Astrocyte (in vitro differentiated cells and primary cell): ENCODE measurements around the gene CD177. TPM values are rescaled to one million over a fixed set of nuclear protein-coding genes. Genes with fewer than 3 reads are reported as not detected.
"Not testable (repeated sequence)": the region's sequence is repeated elsewhere in the genome, so short reads cannot be mapped to it uniquely, and the experiment has no call there.

Experiments
- DNase-seq: peaks from one replicate; pipeline ENCODE4 v3.0.0-alpha.2; 2010; ENCODE audit warnings: low read depth
- FAIRE-seq: peaks from 2 replicates; lab custom pipeline; 2011; peaks lifted over from hg19 to GRCh38; lab: Jason Lieb, UNC
- H2AFZ ChIP-seq: 2 replicates; pipeline ENCODE4 v1.6.0; 2012; ENCODE audit warnings: low read depth, low read length, inconsistent platforms
- H3K27ac ChIP-seq: 2 replicates; pipeline ENCODE4 v1.5.1; 2011; ENCODE audit warnings: low read depth, low read length, inconsistent platforms
- H3K27me3 ChIP-seq: 2 replicates; pipeline ENCODE4 v1.6.0; 2011; ENCODE audit warnings: low read length, inconsistent platforms; ENCODE audit not compliant: insufficient read depth
- H3K36me3 ChIP-seq: 2 replicates; pipeline ENCODE4 v1.5.1; 2011; ENCODE audit warnings: low read length, inconsistent platforms; ENCODE audit not compliant: insufficient read depth
- H3K4me1 ChIP-seq: 2 replicates; pipeline ENCODE4 v1.5.1; 2011; ENCODE audit warnings: low read length, inconsistent platforms; ENCODE audit not compliant: insufficient read depth
- H3K4me2 ChIP-seq: 2 replicates; pipeline ENCODE4 v1.6.0; 2012; ENCODE audit warnings: low read length, inconsistent platforms
- H3K4me3 ChIP-seq: 2 replicates; pipeline ENCODE4 v1.5.1; 2011; ENCODE audit warnings: low read depth, mild to moderate bottlenecking, low read length, inconsistent platforms; ENCODE audit not compliant: insufficient read depth
- H3K79me2 ChIP-seq: 2 replicates; pipeline ENCODE4 v1.6.0; 2012; ENCODE audit warnings: mild to moderate bottlenecking, low read length, inconsistent platforms; ENCODE audit not compliant: insufficient read depth
- H3K9ac ChIP-seq: 2 replicates; pipeline ENCODE4 v1.6.0; 2012; ENCODE audit warnings: mild to moderate bottlenecking, low read length, inconsistent platforms
- H3K9me3 ChIP-seq: 2 replicates; pipeline ENCODE4 v1.5.1; 2012; ENCODE audit warnings: low read depth, mild to moderate bottlenecking, low read length, inconsistent platforms; ENCODE audit not compliant: insufficient read depth
- H4K20me1 ChIP-seq: 2 replicates; pipeline ENCODE4 v1.6.0; 2012; ENCODE audit warnings: low read length, inconsistent platforms; ENCODE audit not compliant: insufficient read depth
- H3K27ac Mint-ChIP-seq: one replicate; pipeline ENCODE4 v1.8.0; 2021; ENCODE audit warnings: mild to moderate bottlenecking, mixed read lengths; ENCODE audit not compliant: unreplicated experiment
- H3K27me3 Mint-ChIP-seq: one replicate; pipeline ENCODE4 v1.8.0; 2021; ENCODE audit warnings: low read depth, mixed read lengths; ENCODE audit not compliant: unreplicated experiment
- H3K36me3 Mint-ChIP-seq: one replicate; pipeline ENCODE4 v1.8.0; 2021; ENCODE audit warnings: low read depth, mixed read lengths; ENCODE audit not compliant: unreplicated experiment
- H3K4me1 Mint-ChIP-seq: one replicate; pipeline ENCODE4 v1.8.0; 2021; ENCODE audit warnings: low read depth, mixed read lengths; ENCODE audit not compliant: unreplicated experiment
- H3K4me3 Mint-ChIP-seq: one replicate; pipeline ENCODE4 v1.8.0; 2021; ENCODE audit warnings: mild to moderate bottlenecking, moderate library complexity, mixed read lengths; ENCODE audit not compliant: unreplicated experiment
- H3K9me3 Mint-ChIP-seq: one replicate; pipeline ENCODE4 v1.8.0; 2021; ENCODE audit warnings: mild to moderate bottlenecking, mixed read lengths; ENCODE audit not compliant: unreplicated experiment
- CTCF ChIP-seq: IDR thresholded peaks from 2 replicates; pipeline ENCODE4 v1.5.1; 2011; ENCODE audit warnings: low read depth, mild to moderate bottlenecking, inconsistent platforms, low read length, moderate library complexity; ENCODE audit not compliant: insufficient read depth
- EZH2 ChIP-seq: IDR thresholded peaks from 2 replicates; pipeline ENCODE4 v1.6.1; 2012; ENCODE audit warnings: mild to moderate bottlenecking, low read length, inconsistent platforms; ENCODE audit not compliant: insufficient read depth
- total RNA-seq: library from RNA; stranded (reverse); gene quantifications from 2 replicates; pipeline ENCODE4 v1.2.1, GENCODE V29; 2021

Gene CD177
- total RNA-seq, 1 donor from 2014 or later: not detected

- Mint-ChIP-seq H3K4me1 (no peaks in the 10 kb centered on the region), H3K4me3 (no peak overlapping the region), H3K27me3 (no peaks in the 10 kb centered on the region), H3K9me3 (peaks cover 8% of the 10 kb centered on the region), H3K36me3 (no peaks in the 10 kb centered on the region), H3K27ac (no peak overlapping the region)
- no peak overlapping the region for H3K9ac ChIP-seq
- no peaks in the 10 kb centered on the region for H3K27me3 ChIP-seq
- FAIRE-seq: no peak
- no peaks in the 10 kb centered on the region for H4K20me1 ChIP-seq
- TF ChIP-seq CTCF (no peak), EZH2 (no peak)
- no peak overlapping the region for H3K4me2 ChIP-seq
- no peak overlapping the region for H2AFZ ChIP-seq
- H3K4me3 ChIP-seq: no peak overlapping the region
- H3K79me2 ChIP-seq: no peaks in the 10 kb centered on the region
- no peaks in the 10 kb centered on the region for H3K4me1 ChIP-seq
- H3K36me3 ChIP-seq: no peaks in the 10 kb centered on the region
- DNase-seq: no peak
- no peak overlapping the region for H3K27ac ChIP-seq
- no peaks in the 10 kb centered on the region for H3K9me3 ChIP-seq
Observed at GRCh38 chr19:43332058-43332922, 21.2 kb upstream of the CD177 start.

GRCh38 chr19:43336508-43336907, 17.0 kb upstream of the CD177 start:
- H3K36me3 Mint-ChIP-seq, H3K4me2 ChIP-seq, H3K4me1 Mint-ChIP-seq, H3K9me3 ChIP-seq, H3K9ac ChIP-seq, H3K79me2 ChIP-seq, H3K9me3 Mint-ChIP-seq, H3K27ac ChIP-seq, H3K27ac Mint-ChIP-seq, DNase-seq, H4K20me1 ChIP-seq, FAIRE-seq, H3K4me3 Mint-ChIP-seq, H3K4me3 ChIP-seq, H3K27me3 ChIP-seq, H2AFZ ChIP-seq, H3K36me3 ChIP-seq, H3K4me1 ChIP-seq: not testable (repeated sequence)
- H3K27me3 Mint-ChIP-seq: peaks cover 11% of the 10 kb centered on the region

- H3K27ac Mint-ChIP-seq: no peak overlapping the region
- Histone ChIP-seq H3K36me3 (no peaks in the 10 kb centered on the region), H3K27ac (no peak overlapping the region), H4K20me1 (no peaks in the 10 kb centered on the region), H2AFZ (no peak overlapping the region), H3K4me3 (no peak overlapping the region), H3K27me3 (no peaks in the 10 kb centered on the region), H3K4me1 (no peaks in the 10 kb centered on the region), H3K79me2 (no peaks in the 10 kb centered on the region), H3K9ac (no peak overlapping the region), H3K4me2 (no peak overlapping the region), H3K9me3 (no peaks in the 10 kb centered on the region)
- no peak overlapping the region for H3K4me3 Mint-ChIP-seq
- DNase-seq (no peak), FAIRE-seq (no peak)
- H3K36me3 Mint-ChIP-seq: no peaks in the 10 kb centered on the region
- no peaks in the 10 kb centered on the region for H3K4me1 Mint-ChIP-seq
- TF ChIP-seq EZH2 (no peak), CTCF (no peak)
- H3K9me3 Mint-ChIP-seq: peaks cover 6% of the 10 kb centered on the region
- H3K27me3 Mint-ChIP-seq: peaks cover 13% of the 10 kb centered on the region
Observed at GRCh38 chr19:43337737-43338136, 15.7 kb upstream of the CD177 start.
